ENCODE data around the gene EFNA4.

Gene EFNA4

DNA sequence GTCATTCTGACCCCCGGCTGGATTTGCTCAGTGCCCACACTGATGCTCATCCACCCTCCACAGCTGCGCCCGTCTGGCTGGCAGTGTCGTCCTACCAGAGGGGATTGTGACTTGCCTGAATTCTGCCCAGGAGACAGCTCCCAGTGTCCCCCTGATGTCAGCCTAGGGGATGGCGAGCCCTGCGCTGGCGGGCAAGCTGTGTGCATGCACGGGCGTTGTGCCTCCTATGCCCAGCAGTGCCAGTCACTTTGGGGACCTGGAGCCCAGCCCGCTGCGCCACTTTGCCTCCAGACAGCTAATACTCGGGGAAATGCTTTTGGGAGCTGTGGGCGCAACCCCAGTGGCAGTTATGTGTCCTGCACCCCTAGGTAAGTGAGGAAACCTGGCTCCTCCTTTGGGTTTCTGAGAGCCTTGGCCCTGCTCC, 5.7 kb upstream of the EFNA4 start:
- H3K27me3 Mint-ChIP-seq = no peaks in the 10 kb centered on the region
- no peaks in the 10 kb centered on the region for H3K9me3 Mint-ChIP-seq (ENCODE audit: low read depth)
- peaks cover 18% of the 10 kb centered on the region for H3K4me1 Mint-ChIP-seq (ENCODE audit: low read depth)
- H3K4me3 Mint-ChIP-seq = no peak overlapping the region
- H3K27ac Mint-ChIP-seq = no peak overlapping the region
- no peaks in the 10 kb centered on the region for H3K36me3 Mint-ChIP-seq

GRCh38 chr1:155060736-155061135, 2.8 kb upstream of the EFNA4 start:
- Mint-ChIP-seq H3K27me3 (no peaks in the 10 kb centered on the region), H3K4me3 (no peak overlapping the region), H3K9me3 (ENCODE audit: low read depth) (no peaks in the 10 kb centered on the region), H3K27ac (no peak overlapping the region), H3K4me1 (ENCODE audit: low read depth) (peaks cover 24% of the 10 kb centered on the region), H3K36me3 (no peaks in the 10 kb centered on the region)

DNA sequence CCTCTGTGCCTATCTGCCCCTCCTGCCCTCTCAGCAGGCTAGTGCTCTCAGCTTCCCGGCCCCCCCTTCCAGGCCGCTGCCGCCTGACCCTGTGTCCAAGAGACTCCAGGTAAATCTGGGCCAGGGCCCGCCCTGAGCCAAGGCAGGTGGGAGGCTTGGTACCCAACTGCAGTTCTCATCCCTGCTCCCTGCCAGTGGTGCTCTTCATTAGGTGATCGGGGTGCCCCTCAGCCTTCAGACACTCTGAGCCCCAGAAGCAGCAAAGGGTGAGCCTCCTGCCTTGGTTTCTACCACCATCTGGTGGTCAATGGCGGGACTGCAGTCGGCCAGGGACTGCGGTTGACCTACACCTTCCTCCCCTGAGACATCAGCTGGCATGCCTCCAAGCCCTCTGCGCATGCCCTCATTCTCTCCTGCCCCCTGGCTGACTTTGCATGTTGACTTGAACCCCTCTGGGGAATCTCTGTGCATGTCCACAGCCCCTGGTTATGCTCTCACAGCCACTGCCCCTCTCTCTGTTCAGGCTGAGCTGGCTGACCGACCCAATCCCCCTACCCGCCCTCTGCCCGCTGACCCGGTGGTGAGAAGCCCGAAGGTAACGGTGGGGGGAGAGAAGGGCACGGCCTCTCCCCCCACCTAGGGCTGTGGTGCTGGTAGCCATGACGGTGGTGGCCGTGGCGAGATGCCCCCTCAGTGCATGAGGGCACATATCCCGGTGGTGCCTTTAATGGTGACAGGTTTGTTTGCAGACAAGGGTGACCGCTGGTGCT, 2.0 kb upstream of the EFNA4 start:
- Mint-ChIP-seq H3K27me3 (no peaks in the 10 kb centered on the region), H3K9me3 (ENCODE audit: low read depth) (no peaks in the 10 kb centered on the region), H3K36me3 (no peaks in the 10 kb centered on the region), H3K4me3 (peak overlapping the region; percentile 57), H3K27ac (no peak overlapping the region), H3K4me1 (ENCODE audit: low read depth) (peaks cover 27% of the 10 kb centered on the region)

DNA sequence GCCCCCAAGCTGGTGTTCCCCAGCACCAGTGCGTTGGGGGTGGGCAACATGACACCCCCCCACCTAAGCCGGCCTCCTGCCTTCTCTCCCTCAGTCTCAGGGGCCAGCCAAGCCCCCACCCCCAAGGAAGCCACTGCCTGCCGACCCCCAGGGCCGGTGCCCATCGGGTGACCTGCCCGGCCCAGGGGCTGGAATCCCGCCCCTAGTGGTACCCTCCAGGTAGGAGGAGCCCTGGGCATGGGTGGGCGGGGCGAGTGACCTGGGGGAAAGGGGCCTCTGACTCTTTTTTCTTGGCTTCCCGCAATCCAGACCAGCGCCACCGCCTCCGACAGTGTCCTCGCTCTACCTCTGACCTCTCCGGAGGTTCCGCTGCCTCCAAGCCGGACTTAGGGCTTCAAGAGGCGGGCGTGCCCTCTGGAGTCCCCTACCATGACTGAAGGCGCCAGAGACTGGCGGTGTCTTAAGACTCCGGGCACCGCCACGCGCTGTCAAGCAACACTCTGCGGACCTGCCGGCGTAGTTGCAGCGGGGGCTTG, 1.3 kb upstream of the EFNA4 start:
- no peaks in the 10 kb centered on the region for H3K27me3 Mint-ChIP-seq
- no peaks in the 10 kb centered on the region for H3K36me3 Mint-ChIP-seq

GRCh38 chr1:155062702-155063411, 683 bp upstream of the EFNA4 start:
- H3K4me3 Mint-ChIP-seq = peak overlapping the region; percentile 95
- H3K9me3 Mint-ChIP-seq (ENCODE audit: low read depth) = no peaks in the 10 kb centered on the region
- no peaks in the 10 kb centered on the region for H3K27me3 Mint-ChIP-seq
- H3K27ac Mint-ChIP-seq = no peak overlapping the region
- no peaks in the 10 kb centered on the region for H3K36me3 Mint-ChIP-seq
- H3K4me1 Mint-ChIP-seq (ENCODE audit: low read depth) = peaks cover 27% of the 10 kb centered on the region

More for the DNA sequence above, 1.3 kb upstream of the EFNA4 start:
- Mint-ChIP-seq H3K27ac (no peak overlapping the region), H3K9me3 (ENCODE audit: low read depth) (no peaks in the 10 kb centered on the region), H3K4me3 (peak overlapping the region; percentile 95), H3K4me1 (ENCODE audit: low read depth) (peaks cover 27% of the 10 kb centered on the region)

- Mint-ChIP-seq H3K36me3 (no peaks in the 10 kb centered on the region), H3K4me1 (ENCODE audit: low read depth) (peaks cover 27% of the 10 kb centered on the region), H3K4me3 (peak overlapping the region; percentile 97), H3K27me3 (no peaks in the 10 kb centered on the region), H3K9me3 (ENCODE audit: low read depth) (no peaks in the 10 kb centered on the region), H3K27ac (peak overlapping the region; percentile 79)
These were observed 731 bp downstream of the EFNA4 start for GRCh38 chr1:155064111-155064831.

DNA sequence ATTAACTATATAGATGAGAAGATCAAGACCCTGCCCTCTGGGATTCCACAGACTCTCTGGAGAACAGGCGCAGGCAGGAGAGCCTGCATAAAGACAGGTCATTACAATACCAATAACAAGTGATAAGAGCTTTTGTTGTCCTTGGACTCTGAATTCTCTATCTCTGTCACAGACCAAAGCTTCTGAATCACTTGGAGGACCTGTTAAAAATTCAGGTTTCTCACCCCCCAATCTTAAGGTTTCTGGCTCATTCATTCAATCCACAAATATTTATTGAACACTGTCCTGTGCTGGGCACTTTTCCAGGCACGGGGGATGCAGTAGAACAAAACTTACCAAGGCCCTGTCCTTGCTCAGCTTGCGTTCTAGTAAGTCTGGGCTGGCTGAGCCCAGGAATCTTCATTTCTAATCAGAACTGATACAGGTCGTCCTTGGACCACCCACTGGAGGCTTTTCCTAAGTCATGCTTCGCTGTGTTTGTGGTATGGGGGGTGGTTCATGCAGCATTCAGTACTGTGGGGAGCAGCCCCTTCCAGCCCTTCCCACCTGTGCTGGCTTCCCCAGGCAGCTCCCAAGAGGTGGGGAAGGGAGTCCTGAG, 1.4 kb downstream of the EFNA4 start:
- Mint-ChIP-seq H3K4me3 (peak overlapping the region; percentile 97), H3K27me3 (no peaks in the 10 kb centered on the region), H3K9me3 (ENCODE audit: low read depth) (no peaks in the 10 kb centered on the region), H3K4me1 (ENCODE audit: low read depth) (peaks cover 27% of the 10 kb centered on the region), H3K27ac (no peak overlapping the region), H3K36me3 (no peaks in the 10 kb centered on the region)

DNA sequence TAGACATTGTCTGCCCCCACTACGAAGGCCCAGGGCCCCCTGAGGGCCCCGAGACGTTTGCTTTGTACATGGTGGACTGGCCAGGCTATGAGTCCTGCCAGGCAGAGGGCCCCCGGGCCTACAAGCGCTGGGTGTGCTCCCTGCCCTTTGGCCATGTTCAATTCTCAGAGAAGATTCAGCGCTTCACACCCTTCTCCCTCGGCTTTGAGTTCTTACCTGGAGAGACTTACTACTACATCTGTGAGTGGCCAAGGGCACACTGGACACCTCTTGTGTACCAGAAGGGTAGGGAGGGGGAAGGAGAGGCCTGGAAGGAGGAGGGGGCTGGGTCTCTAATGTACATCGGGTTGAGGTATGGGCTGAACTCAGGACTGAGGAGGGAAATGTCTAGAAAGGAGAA, 3.2 kb downstream of the EFNA4 start:
- no peak overlapping the region for H3K4me3 Mint-ChIP-seq
- no peak overlapping the region for H3K27ac Mint-ChIP-seq
- peaks cover 29% of the 10 kb centered on the region for H3K4me1 Mint-ChIP-seq (ENCODE audit: low read depth)
- no peaks in the 10 kb centered on the region for H3K27me3 Mint-ChIP-seq
- H3K9me3 Mint-ChIP-seq (ENCODE audit: low read depth) = no peaks in the 10 kb centered on the region
- no peaks in the 10 kb centered on the region for H3K36me3 Mint-ChIP-seq

GRCh38 chr1:155068599-155068998, 5.1 kb downstream of the EFNA4 start:
- no peaks in the 10 kb centered on the region for H3K9me3 Mint-ChIP-seq (ENCODE audit: low read depth)
- H3K4me3 Mint-ChIP-seq = no peak overlapping the region
- H3K4me1 Mint-ChIP-seq (ENCODE audit: low read depth) = peaks cover 28% of the 10 kb centered on the region
- H3K36me3 Mint-ChIP-seq = no peaks in the 10 kb centered on the region
- H3K27ac Mint-ChIP-seq = no peak overlapping the region
- no peaks in the 10 kb centered on the region for H3K27me3 Mint-ChIP-seq

DNA sequence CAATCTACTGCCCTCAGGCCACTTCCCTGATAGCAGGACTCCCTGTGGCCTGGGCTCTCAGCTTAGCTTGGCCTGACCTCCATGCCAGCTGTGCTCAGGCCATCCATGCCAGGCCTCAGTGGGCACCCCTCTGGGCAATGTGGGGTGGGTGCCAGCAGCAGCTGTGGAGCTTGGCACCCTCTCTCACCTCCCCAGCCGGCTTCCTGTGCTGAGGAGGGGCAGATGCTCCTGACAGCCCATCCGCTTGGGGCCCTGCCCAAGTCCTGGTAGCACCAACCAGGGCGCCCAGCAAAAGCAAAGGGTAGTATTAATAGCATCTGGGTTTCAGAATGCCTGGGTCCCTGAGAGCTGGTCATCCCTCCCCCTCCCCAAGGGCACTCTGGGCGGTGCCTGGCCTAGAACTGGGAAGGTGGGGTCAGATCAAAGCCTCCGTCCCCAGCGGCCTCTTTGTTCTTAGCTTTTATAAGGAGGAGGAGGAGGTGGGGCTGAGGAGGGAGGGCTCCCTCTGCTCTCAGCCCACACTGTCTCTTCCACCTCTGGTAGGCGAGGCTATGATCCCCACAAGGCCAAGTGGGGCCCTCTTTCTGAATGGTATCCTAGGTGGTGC, 6.1 kb downstream of the EFNA4 start:
- Mint-ChIP-seq H3K9me3 (ENCODE audit: low read depth) (no peaks in the 10 kb centered on the region), H3K27me3 (no peaks in the 10 kb centered on the region), H3K27ac (no peak overlapping the region), H3K4me3 (no peak overlapping the region), H3K4me1 (ENCODE audit: low read depth) (peaks cover 28% of the 10 kb centered on the region), H3K36me3 (no peaks in the 10 kb centered on the region)

- peak overlapping the region; percentile 59 for H3K4me3 Mint-ChIP-seq
- H3K36me3 Mint-ChIP-seq = no peaks in the 10 kb centered on the region
- H3K27ac Mint-ChIP-seq = no peak overlapping the region
- no peaks in the 10 kb centered on the region for H3K9me3 Mint-ChIP-seq (ENCODE audit: low read depth)
- peaks cover 28% of the 10 kb centered on the region for H3K4me1 Mint-ChIP-seq (ENCODE audit: low read depth)
- no peaks in the 10 kb centered on the region for H3K27me3 Mint-ChIP-seq
These were observed 6.7 kb downstream of the EFNA4 start for GRCh38 chr1:155070158-155070621.

DNA sequence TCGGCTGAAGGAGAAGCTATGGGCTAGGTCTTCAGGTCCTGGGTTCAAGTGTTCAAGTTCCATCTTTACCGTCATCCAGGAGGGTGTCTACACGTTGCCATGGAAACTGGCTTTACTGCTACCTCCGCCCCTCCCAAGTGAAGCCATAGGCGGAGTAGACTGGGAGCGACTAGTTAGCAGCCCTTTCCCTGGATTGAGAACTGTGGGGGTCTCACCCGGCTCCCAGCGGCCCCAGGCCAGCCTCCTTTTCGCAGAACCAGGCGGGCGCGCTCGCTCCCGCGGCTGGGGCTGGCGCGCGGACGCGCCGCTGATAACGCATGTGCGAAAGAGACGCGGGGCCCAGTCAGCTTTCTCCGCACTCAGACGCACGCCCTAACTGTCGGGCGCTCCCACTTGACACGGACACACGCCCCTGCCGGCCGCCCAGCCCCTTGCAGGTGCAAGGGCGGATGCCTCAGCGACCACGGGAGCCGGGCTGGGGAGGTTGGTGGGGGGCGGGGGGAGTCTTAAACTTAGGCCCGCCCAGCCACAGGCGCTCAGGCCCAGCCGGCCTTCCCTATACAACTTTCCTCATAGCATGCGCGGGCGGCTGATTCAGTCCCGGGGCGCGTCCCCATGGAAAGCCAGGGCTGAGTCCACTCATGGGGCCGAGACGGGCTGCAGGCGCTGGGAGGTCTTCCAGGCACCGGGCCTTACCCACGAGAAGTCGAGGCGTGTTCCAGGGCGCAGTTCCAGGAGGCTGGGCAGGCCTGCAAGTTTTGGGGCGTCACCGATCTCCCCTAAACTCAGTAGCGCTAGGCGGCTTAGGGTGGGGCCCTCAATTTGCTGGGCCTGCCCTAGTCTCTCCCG, 7.4 kb downstream of the EFNA4 start:
- Mint-ChIP-seq H3K36me3 (no peaks in the 10 kb centered on the region), H3K9me3 (ENCODE audit: low read depth) (no peaks in the 10 kb centered on the region), H3K27me3 (no peaks in the 10 kb centered on the region), H3K27ac (no peak overlapping the region), H3K4me3 (peak overlapping the region; percentile 65), H3K4me1 (ENCODE audit: low read depth) (peaks cover 28% of the 10 kb centered on the region)

DNA sequence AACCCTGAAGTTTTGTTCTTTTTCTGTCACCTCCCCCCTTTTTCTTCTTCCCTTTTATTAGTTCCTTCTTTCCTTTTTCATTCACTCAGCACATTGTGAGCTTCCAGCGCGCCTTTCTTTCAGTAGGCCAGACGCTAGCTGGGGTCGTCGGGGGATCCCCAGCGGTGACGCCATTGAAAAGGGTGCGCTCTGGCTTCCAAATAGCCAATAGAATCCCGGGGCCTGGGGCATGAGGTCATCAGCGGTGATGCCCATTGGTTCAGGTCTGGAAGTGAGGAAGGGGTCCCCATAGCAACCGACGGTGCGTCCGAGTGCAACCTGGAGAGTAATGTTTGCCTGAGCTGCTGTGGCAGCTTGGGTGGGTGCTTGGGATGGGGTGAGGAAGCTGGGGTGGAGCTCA, 8.2 kb downstream of the EFNA4 start:
- no peaks in the 10 kb centered on the region for H3K27me3 Mint-ChIP-seq
- H3K9me3 Mint-ChIP-seq (ENCODE audit: low read depth) = no peaks in the 10 kb centered on the region
- H3K27ac Mint-ChIP-seq = peak overlapping the region; percentile 19
- peaks cover 25% of the 10 kb centered on the region for H3K4me1 Mint-ChIP-seq (ENCODE audit: low read depth)
- peak overlapping the region; percentile 65 for H3K4me3 Mint-ChIP-seq
- H3K36me3 Mint-ChIP-seq = no peaks in the 10 kb centered on the region

Data from activated naive CD8-positive, alpha-beta T cell (primary cell).